Left colon (tissue), 2 donors: ENCODE data around the gene RAB4A. TPM values are rescaled to one million over a fixed set of nuclear protein-coding genes. Genes with fewer than 3 reads are reported as not detected.

Experiments used
- ATAC-seq: fragments of 200-7000 bp; cut with Tn5 transposase; one replicate; pipeline ENCODE4 v1.9.1; 2020; ENCODE audit warnings: mild to moderate bottlenecking, moderate library complexity
- DNase-seq, 2 donors: peaks; one replicate each; pipeline ENCODE4 v3.0.0-alpha.2; 2020
- intact Hi-C, 2 donors: fragments of 100-400 bp; cut with DNase I in 1 of 2; cut with micrococcal nuclease in 1 of 2; formaldehyde crosslinking; loops; one replicate each; pipeline versions ENCODE4 v1.11.2 to v1.14.0; 2022; cut with DNase I, micrococcal nuclease
- long read RNA-seq: library from polyadenylated mRNA; unstranded; transcript quantifications from one replicate; pipeline ENCODE4 v2.0.0, GENCODE V29; 2021
- total RNA-seq, 2 donors: library from RNA; stranded (reverse); fragmentation: NEBNext Ultra II Directional; extraction: Animal tissue kit (Norgen Biotek cat#: 25700); gene quantifications; one replicate each; pipeline ENCODE4 v1.2.1, GENCODE V29; 2021
- donor health status: DM: no; HTN: no; CAD: no.
- donor health status: DM: yes; HTN: yes; CAD: no.

RAB4A gene
- 10 to 100 TPM; 91.1 to 95.7 TPM for total RNA-seq
- long read RNA-seq, transcript RAB4A-201 (8 exons, 2,966 nt), result major isoform, 102 of 122 reads
- long read RNA-seq, partial matches to known transcripts, result 6 of 122 reads
- long read RNA-seq, other reads (novel, unspliced or antisense), result 13 of 122 reads

- intact Hi-C loops, result no loop called here
- ATAC-seq (peak; percentile 89), DNase-seq (peak; percentile 87 to 89)
Measured at GRCh38 chr1:229270547-229271447, at the start of gene RAB4A. Gene RAB4A (plus strand): TSS chr1:229271111. CDS start chr1:229271340, 229 bp downstream.

GRCh38 chr1:229222081-229222480 is 48.8 kb upstream of the RAB4A start:
- intact Hi-C loops, result loop anchor here in 1 of 2 donors (5.0 kb wide), 1 partner anchor 490 kb away; no protein-coding TSS in a partner anchor
- ATAC-seq (no peak), DNase-seq (no peak)

GRCh38 chr1:229223498-229223897 is 47.4 kb upstream of the RAB4A start:
- ATAC-seq (no peak), DNase-seq (no peak)
- intact Hi-C loops, result loop anchor here in 1 of 2 donors (5.0 kb wide), 1 partner anchor 491 kb away; no protein-coding TSS in a partner anchor

- intact Hi-C loops, result loop anchor here in 1 of 2 donors (5.0 kb wide), 1 partner anchor 492 kb away; no protein-coding TSS in a partner anchor
- DNase-seq, result no peak
- no peak for ATAC-seq
Measured at GRCh38 chr1:229224308-229224707, 46.6 kb upstream of the RAB4A start.

GRCh38 chr1:229225331-229225782 is 45.6 kb upstream of the RAB4A start:
- ATAC-seq (peak; percentile 85), DNase-seq (peak; percentile 78 to 90)
- intact Hi-C loops, result no loop called here

GRCh38 chr1:229226796-229227195 is 44.1 kb upstream of the RAB4A start:
- no peak for DNase-seq
- no peak for ATAC-seq
- intact Hi-C loops, result no loop called here

GRCh38 chr1:229227298-229227919 is 43.5 kb upstream of the RAB4A start:
- peak; percentile 73 to 86 for DNase-seq
- intact Hi-C loops, result no loop called here
- peak; percentile 48 for ATAC-seq

- ATAC-seq, result no peak
- no peak for DNase-seq
- intact Hi-C loops, result no loop called here
Measured at GRCh38 chr1:229228522-229228921, 42.4 kb upstream of the RAB4A start.

GRCh38 chr1:229229137-229229720 is 41.7 kb upstream of the RAB4A start:
- DNase-seq (no peak), ATAC-seq (peak; percentile 9)
- intact Hi-C loops, result no loop called here

GRCh38 chr1:229229721-229230139 is 41.2 kb upstream of the RAB4A start:
- intact Hi-C loops, result loop anchor here in 1 of 2 donors (10.0 kb wide), 1 partner anchor 555 kb away; no protein-coding TSS in a partner anchor
- ATAC-seq (peak; percentile 14), DNase-seq (peak in 1 of 2 donors; percentile 50)

GRCh38 chr1:229230140-229230892 is 40.6 kb upstream of the RAB4A start:
- DNase-seq (no peak), ATAC-seq (no peak)
- intact Hi-C loops, result loop anchor here in 1 of 2 donors (10.0 kb wide), 1 partner anchor 556 kb away; no protein-coding TSS in a partner anchor

- intact Hi-C loops, result loop anchor here in 1 of 2 donors (10.0 kb wide), 1 partner anchor 556 kb away; no protein-coding TSS in a partner anchor
- ATAC-seq, result no peak
- no peak for DNase-seq
Measured at GRCh38 chr1:229230893-229231753, 39.8 kb upstream of the RAB4A start.

GRCh38 chr1:229231754-229232119 is 39.2 kb upstream of the RAB4A start:
- intact Hi-C loops, result loop anchor here in 1 of 2 donors (10.0 kb wide), 1 partner anchor 557 kb away; no protein-coding TSS in a partner anchor
- ATAC-seq, result no peak
- DNase-seq, result no peak

GRCh38 chr1:229234870-229235472 is 35.9 kb upstream of the RAB4A start:
- intact Hi-C loops, result loop anchor here in 1 of 2 donors (10.0 kb wide), 1 partner anchor 560 kb away; no protein-coding TSS in a partner anchor
- ATAC-seq (no peak), DNase-seq (no peak)

GRCh38 chr1:229237320-229237719 is 33.6 kb upstream of the RAB4A start:
- peak; percentile 75 for ATAC-seq

GRCh38 chr1:229238231-229238630 is 32.7 kb upstream of the RAB4A start:
- intact Hi-C loops, result loop anchor here in 1 of 2 donors (10.0 kb wide), 1 partner anchor 563 kb away; no protein-coding TSS in a partner anchor
- no peak for ATAC-seq
- DNase-seq, result no peak

More at GRCh38 chr1:229237320-229237719, 33.6 kb upstream of the RAB4A start:
- intact Hi-C loops, result loop anchor here in 1 of 2 donors (10.0 kb wide), 1 partner anchor 563 kb away; no protein-coding TSS in a partner anchor
- DNase-seq, result no peak
